Esophagus muscularis mucosa (tissue), 4 donors: ENCODE data around the gene WFIKKN1.

ENCODE experiments used
- EP300 ChIP-seq: sonication (generic); formaldehyde crosslinking; IDR thresholded peaks from one replicate; pipeline ENCODE4 v1.6.1; 2017; ENCODE audit warnings: antibody characterized with exemption
- POLR2A ChIP-seq: fragments of 450-650 bp; IDR thresholded peaks from one replicate; pipeline ENCODE4 v1.6.1; 2017; ENCODE audit warnings: antibody characterized with exemption, moderate library complexity, mild to moderate bottlenecking, low read depth
- POLR2AphosphoS5 ChIP-seq, 2 donors: sonication (generic); formaldehyde crosslinking; IDR thresholded peaks; one replicate each; pipeline ENCODE4 v1.6.1; 2017; ENCODE audit warnings: antibody characterized with exemption in 2 of 2
- TF ChIP-seq, protein P1 (sequence below), 3 experiments: fragments of 200-600 bp in 2 of 3; fragments of 450-650 bp in 1 of 3; sonication (generic) in 2 of 3; IDR thresholded peaks; one replicate each; pipeline ENCODE4 v1.5.1; 2017 to 2019; ENCODE audit warnings: antibody characterized with exemption in 3 of 3, mild to moderate bottlenecking in 2 of 3, moderate library complexity in 1 of 3

DNA sequence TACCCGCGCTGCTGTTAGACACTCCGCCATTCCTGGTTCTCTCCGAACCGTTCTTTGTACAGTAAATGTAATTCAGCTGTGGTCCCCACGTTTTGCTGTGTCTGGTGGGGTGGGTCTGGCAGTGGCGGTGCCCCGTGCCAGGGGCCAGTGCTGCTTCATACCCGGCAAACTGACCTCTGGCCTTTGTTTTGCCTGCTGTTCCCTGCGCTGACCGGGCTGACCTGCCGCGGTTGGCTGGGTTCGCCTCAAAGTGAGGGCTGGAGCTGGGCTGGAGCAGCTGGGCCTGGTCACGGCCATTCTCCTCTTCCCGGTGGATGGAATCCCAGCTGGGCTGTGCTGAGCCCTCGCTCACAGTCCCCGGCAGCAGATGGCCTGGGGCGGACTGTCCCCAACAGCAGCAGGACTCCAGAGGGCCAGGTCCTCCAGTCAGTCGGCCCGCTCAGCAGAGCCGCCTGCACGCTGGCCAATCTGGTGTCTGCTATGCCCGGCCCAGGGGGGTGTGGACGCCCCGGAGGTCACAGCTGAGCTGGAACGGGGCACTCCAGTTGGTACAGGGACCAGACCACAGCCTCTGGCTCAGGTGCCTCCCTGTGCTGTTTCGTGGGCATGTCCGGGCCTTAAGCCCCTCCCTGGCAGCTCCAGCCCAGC, 1.5 kb upstream of the WFIKKN1 start:
- TF ChIP-seq, protein P1, sequence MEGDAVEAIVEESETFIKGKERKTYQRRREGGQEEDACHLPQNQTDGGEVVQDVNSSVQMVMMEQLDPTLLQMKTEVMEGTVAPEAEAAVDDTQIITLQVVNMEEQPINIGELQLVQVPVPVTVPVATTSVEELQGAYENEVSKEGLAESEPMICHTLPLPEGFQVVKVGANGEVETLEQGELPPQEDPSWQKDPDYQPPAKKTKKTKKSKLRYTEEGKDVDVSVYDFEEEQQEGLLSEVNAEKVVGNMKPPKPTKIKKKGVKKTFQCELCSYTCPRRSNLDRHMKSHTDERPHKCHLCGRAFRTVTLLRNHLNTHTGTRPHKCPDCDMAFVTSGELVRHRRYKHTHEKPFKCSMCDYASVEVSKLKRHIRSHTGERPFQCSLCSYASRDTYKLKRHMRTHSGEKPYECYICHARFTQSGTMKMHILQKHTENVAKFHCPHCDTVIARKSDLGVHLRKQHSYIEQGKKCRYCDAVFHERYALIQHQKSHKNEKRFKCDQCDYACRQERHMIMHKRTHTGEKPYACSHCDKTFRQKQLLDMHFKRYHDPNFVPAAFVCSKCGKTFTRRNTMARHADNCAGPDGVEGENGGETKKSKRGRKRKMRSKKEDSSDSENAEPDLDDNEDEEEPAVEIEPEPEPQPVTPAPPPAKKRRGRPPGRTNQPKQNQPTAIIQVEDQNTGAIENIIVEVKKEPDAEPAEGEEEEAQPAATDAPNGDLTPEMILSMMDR (IDR thresholded peaks at IDR 0.05): no peak
- TF ChIP-seq POLR2A (no peak), POLR2AphosphoS5 (IDR thresholded peaks at IDR 0.05) (no peak), EP300 (no peak)
